Hypothalamus (tissue), 51 donors: ENCODE data around the gene ZNF148.

Source experiments
- DNase-seq, 51 donors: peaks; one replicate each; lab custom pipeline; 2025; lab: John Stamatoyannopoulos, UW

The ZNF148 gene

DNA sequence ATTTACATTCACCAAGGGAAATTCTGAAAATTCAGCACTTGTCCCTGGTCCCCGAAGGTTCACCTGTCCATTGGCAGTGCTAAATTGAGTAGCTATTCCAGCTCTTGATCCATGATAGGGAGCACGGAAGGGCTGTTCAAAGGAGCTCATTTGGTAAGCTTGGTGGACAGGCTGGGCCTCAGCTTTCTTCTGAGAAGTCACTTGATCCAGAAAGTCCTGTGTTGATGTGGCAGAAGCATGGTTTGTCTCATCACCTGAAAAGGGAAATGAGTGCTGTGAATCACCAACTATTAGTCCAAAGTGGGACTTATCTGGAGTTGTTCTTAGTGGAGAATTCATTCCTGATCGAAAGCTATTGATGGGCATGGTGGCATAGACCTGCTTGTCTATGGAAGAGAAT is 142.7 kb downstream of the ZNF148 start:
- no peak for DNase-seq

DNA sequence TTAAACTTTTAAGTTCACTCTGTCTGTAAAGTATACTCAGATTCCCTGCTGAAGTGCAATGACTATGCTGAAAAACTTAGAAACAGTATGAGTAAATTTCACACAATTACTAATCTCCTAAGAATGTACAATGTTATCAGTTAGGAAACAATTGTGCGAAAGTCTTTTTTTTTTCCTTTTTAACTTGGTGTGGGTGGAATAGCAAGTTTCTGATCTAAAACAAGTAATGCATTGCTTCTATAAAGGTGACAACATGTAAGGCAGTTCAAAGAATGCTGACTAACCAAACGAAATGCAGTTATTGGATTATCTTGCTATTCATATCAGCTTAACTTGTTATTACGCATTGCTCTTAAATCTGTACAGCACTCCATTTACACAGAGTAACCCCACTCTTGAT is 143.2 kb downstream of the ZNF148 start:
- no peak for DNase-seq

DNA sequence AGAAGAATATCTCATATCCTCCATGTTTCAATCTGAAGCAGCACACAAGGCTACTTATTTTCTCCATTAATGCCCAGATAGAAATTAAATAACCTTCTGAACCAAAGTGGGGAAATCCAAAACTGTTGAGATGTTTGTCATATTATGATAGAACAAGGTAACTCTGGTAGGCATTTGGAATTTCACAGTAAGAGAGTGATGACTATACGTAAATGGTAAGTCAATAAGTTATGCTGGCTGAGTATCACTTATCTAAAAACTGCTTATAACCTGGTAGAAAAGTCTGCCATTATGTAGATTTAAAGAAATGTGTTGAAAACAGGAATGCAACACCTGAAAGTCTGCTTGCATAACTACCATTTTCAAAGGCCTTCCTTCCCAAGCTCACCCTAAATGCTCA is 145.4 kb downstream of the ZNF148 start:
- DNase-seq, result no peak

DNA sequence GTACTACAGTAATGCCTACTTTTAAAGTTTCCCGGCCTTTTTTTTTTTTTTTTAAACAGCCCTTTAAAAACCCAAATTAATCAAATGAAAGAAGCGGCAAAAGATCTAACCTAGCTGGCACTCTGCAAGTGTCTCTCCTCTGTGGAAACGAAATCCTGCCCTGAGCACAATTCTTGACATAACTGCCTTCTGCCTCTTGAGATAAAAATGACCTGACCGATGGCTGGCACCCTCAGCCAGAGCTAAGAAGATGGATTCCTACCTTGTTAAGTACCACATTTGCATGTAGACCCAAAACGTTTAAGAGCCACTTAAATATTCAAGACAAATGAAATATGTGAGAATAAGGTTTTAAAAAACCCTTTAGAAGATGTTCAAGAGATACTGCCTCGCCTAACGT is 146.0 kb downstream of the ZNF148 start:
- no peak for DNase-seq

DNA sequence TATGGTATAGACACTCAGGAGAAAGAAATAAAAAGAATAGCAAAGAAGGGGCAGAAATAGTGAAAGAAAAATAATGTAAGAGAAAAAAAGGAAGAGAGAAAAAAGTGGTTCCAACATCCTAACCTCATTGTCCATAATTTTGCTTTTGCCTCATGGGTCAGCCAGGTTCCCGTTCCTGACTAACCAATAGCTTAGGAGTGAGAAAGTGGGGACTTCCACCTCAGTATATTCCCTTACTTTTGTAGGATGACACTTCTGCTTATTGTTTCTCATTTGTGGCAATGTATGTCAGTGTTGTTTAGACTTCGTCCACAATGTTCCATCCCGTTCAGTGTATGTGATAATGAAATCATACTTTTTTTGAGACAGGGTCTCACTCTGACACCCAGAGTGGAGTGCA is 153.3 kb downstream of the ZNF148 start:
- DNase-seq, result no peak

DNA sequence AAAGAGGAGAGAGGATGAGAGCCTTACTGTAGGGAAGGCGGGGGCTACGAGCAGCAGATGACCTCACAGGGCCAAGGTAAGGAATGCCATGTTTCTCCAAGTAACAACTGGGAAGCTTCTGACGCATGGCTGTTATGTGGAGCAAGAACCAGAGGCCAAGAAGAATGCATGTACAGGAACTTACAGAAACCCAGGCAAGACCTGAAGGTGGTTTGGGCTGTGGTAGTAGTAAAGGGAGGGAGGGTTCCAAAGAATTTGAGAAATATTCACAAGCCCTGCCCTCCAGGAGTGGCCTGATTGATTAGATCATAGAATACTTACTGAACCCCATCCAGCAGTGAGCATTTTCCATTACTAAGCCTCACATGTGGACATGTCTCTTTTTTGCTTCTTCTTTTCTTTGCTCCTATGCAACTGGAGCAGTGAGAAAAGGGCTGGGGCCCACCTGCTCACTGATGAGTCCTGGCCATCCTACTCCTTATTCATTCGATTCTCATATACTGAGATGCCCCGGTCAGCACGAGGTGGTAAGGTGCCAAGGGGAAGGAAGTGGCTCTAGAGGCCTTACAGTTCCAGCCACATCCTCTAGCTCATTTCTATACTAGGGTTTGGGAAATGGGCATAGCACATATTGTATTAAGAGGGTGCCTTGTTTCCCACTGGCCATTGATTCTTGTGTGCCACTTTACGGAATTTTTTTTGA is 154.2 kb downstream of the ZNF148 start:
- DNase-seq, result no peak

DNA sequence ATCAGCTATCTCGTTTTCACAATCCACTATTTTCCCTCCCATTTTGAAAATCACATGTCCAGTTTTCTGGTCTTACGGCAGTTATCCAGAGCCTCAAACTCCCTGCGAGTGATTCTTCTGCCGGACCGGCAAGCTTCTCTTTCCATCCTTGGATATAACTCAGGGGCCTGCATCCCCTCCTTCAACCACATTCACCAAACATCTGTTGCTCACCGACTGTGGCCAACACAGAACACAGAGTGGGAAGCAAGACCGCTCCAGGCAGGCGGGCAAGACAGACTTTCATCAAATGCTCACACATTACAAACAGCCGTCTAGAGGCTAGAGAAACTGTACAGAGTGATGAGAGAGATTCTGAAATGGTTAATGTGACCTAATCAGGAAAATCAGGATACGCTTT is 154.9 kb downstream of the ZNF148 start:
- DNase-seq, result no peak

DNA sequence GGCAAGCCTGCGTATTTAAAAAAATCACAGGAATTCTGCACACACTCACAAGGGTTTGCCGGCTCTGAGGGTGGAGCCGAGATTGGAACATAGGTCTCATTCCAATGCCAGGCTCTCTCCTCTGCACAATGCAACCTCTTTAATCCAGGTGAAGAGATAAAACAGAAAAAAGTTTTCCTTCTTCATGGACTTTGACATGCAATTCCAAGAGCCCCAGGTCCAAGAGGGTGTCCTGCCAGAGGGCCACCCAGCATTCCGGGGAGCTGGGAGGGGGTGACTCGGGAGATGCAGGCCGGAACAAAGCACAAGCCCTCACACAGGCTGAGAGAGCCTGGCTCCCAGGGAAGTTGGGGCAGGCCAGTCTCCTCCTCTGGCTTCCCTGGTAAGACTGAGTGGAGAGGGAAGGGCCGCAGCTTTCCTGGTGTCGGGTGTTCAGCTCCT is 155.8 kb downstream of the ZNF148 start:
- DNase-seq, result no peak

DNA sequence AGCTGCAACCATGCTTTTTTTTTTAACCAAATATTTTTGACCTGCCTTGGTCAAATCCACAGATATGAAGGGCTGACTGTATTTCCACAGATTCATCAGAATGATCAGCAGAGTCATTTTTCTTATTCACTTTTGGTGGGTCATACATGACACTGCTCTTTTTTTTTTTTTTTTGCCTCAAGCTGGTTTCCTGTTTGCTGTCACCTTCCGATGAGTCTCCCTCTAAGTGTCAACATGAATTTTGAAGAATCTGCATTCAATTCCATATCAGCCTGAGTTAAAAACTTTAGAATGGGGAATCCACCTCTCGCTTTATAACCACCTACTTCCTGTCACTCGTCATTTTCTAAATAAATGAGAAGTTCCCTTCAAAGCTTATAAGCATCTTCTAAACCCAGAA is 160.4 kb downstream of the ZNF148 start:
- no peak for DNase-seq

DNA sequence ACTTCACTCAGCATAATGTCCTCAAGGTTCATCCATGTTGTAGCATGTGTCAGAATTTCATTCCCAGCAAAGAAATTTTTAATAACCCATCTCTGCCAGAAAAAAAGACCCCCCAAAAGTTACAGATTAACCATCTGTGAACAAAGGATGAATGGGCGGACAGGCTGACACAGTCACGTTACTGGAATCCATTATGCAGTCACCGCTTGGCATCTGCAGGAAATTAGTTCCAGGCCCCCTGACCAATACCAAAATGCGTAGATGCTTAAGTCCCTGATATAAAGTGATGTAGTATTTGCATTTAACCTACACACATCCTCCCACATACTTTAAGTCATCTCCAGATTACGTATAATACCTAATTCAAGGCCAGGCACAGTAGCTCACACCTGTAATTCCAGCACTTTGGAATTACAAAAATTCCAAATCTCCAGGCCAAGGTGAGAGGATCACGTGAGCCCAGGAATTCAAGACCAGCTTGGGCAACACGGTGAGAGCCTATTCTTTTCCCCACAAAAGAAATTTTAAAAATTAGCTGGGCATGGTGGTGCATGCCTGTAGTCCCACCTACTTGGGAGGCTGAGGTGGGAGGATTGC is 161.1 kb downstream of the ZNF148 start:
- no peak for DNase-seq

DNA sequence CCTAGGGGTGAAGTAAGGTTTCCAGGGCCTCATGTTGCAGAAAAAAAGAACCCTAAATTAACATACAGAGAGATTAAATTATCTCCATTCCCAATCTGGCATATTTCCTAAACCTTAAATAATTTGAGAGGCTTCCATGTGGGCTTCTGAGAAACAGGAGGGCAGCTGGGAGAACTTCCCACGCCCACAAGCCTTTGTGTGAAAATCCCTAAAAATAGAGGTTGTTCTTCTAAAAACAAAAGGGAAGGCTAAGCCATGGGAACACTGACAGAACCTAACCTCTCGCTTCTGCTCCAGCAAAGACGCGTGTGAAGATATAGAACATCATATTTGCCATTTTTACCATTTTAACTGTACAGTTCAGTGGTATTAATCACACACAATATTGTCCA is 161.8 kb downstream of the ZNF148 start:
- no peak for DNase-seq

DNA sequence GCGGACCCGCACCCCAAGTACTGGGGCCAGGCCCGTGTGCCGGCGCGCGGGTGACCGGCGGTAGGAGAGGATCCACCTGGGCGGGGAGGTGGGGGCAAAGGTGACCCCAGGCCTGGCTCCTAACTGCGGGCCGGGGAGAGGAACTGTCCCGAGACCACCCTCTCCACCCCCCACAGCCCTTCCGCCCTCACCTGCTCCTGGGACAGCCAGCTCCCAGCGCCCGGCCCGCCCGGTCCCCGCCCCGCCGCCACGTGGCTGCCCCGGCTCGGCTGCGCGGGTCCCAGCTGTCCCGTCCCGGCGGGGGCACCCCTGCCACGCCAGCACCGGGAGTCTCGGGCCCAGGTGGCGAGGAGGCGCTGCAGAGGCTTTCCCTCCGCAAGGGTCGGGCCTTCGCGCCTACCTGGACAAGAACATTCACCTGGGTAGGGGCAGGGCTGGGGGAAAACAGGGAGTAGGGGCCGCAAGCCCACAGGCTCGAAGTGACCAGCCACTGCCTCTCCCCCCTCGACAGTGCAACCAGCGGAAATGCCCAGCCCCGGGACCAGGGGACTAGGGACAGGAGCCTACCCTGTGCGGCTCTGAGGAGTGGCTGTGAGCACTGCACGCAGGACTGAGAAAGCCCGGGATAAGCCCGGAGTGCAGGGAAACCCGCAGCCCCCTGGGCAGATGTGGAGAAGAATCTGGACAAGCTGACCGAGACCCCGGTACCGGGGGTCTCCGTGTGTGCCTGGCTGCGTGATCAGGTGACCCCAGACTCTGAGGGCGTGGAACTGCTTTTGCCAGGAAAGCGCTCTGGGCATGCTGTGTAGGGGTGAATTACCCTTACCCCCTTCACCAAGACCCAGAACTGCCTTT is 162.4 kb downstream of the ZNF148 start, which contains the start of gene SLC12A8:
TSS of gene SLC12A8 (minus strand) at position 240 of the 855 bp plus-strand sequence. CDS start 1,399 bp downstream, outside the sequence.
- no peak for DNase-seq

DNA sequence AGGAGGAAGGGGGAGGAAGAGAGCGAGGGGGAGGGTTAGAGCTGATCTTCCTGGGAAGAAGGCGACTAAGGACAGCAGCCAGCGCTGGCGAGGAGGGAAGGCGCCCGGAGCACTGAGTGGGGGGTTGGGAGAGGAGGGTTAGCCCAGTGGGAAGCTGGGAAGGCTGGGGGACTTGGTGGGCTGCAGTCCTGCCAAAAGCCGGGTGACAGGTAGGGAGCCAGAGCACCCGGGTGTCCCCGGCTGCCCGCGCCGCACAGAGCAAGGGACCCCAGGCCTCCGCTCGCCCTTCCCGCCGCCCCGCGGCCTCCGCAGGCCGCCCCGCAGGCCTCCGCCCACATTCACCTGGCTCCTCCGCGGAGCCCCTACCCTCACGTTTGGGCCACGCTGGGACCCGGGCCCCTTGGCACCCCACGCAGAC is 163.0 kb downstream of the ZNF148 start:
- no peak for DNase-seq

DNA sequence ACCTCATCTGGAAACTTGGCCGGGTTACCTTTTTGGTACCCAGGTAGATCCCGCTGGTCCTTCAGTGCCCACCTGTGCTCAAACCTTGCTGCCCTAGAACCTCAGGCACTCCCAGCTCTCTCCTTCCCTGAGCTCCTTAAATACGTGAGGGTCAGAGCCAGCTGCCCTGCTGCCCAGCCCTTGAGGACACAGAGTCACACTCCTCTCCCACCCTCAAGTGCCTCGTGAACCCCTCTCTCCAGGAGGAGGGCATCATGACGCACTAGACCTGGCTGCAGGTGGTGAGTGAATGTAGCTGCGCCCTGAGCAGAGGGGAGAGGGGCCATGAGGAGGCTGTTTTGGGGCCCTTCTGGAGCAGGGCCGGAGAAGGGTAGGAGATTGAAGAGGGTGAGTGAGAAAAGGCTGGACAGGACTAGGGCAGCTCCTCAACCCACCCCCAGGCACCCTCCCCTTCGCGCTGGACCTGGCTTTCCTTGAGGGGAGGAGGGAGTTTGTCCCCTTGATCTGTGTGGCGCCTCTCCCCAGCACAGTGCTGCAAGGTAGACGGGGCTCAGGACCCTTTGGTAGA is 163.5 kb downstream of the ZNF148 start:
- no peak for DNase-seq

DNA sequence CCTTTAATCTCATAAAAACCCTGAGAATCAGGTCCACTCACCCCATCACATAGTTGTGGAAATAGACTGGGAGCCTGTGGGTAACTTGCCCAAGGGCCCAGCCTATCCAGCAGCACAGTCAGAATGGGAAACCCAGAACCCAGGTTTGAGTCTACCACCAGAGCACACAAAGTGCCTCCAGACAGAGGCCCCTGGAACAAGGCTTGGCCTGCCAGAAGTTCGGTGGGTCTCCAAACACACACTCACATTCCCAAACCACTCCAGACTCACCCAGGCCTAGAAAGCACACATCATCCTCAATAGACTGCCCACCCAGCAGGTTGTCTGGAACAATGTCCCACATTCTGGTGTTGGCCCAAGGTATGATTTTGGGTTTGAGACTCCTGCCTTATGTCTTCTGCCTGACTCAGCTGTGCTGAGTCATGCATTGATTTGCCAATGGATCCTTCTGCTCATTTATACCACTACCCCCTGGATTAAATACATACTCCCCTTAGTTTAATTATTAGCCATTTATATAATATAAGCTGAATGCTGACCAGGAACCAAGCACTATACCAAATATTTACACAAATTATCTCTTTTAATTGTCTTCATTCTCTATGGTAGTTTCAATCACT is 167.1 kb downstream of the ZNF148 start:
- no peak for DNase-seq

DNA sequence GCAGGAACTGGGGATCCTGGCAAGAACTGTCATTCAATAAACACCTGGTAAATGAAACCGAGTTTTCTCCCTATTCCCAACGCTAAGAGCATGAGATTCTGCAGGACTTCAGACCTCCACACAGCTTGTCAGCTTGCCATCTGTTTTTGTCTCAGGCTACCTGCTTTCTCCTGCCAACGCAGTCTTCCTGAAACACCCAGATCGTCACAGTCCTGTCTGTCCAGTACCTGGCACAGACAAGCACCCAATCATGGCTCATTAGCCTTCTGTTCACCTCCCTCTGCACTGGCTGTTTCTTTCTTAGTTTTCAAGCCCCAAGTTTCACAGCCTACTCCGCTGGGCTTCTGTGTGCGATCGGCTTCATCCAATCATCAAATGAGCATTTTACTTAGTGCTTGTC is 167.6 kb downstream of the ZNF148 start:
- no peak for DNase-seq

DNA sequence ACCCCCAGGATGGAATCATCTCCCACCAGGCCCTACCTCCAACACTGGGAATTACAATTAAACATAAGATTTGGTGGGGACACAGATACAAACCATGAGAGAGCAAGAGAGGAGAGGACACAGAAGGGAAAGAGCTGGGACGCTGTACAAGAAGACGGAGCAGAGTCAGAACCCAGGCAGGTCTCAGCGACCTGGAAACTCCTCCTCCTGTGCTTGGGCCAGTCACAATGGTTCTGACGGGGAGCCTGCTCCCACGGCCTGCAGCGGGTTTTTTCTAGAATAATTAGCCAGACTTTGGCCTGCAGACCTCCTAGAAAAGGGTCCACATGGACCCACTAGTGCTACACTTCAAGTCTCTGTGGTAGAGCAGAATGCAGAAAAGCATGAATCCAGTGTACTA is 168.2 kb downstream of the ZNF148 start:
- DNase-seq, result no peak

DNA sequence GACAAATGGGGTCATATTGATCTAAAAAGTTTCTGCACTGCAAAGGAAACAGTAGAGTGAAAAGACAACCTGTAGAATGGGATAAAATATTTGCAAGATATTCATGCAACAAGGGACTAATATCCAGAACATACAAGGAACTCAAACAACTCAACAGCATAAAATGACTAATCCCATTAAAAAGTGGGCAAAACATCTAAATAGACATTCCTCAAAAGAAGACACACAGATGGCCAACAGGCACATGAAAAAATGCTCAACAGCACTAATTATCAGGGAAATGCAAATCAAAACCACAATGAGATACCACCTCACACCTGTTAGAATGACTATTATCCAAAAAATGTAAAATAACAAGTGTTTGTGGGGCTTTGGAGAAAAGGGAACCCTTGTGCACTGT is 171.4 kb downstream of the ZNF148 start:
- DNase-seq, result no peak

DNA sequence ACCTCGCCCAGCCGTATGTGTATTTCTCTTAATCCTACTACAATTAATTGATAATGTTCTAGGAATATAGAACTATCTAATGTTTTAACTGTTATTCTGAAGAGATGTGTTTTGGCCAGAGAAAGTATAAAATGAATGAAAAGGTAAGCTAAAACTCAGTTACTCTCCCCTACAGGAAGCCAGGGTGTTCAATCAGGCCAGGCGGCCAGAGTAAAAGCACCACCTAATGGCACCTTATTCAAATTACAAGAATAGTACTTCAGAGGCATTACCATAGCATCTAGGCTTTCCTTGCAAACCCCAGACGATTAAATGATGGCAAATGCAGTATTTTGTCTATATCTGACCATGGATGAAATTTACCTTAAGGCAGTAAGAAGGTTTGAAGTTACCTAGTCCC is 172.9 kb downstream of the ZNF148 start:
- DNase-seq, result no peak

DNA sequence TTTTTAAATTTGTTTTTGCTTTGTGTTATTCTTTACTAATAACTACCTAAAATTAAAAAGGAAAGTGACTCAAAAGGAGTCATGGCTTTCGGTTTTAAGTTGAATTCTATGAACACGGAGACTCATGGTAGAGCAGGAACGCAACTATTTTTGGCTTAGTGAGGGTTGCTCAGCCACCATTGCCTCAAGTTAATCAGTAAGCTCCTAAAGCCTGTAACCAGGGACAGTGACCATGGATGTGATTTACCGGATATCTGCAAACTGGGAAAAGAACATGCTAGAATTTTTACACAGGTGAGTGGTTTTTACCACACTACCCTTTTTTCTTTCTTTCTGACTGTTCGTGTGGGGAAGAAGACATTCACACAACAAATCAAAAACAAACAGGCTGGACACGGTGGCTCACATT is 174.4 kb downstream of the ZNF148 start:
- DNase-seq, result no peak
